ENCODE data around the gene FMO4.
"Not testable (repeated sequence)": the region's sequence is repeated elsewhere in the genome, so short reads cannot be mapped to it uniquely, and the experiment has no call there.

Gene FMO4

GRCh38 chr1:171279234-171279633 lies 34.7 kb upstream of the FMO4 start:
- Mint-ChIP-seq H3K27me3 (ENCODE audit: low read depth, poor library complexity) (peaks cover 3% of the 10 kb centered on the region), H3K4me1 (peaks cover 29% of the 10 kb centered on the region), H3K36me3 (ENCODE audit: low read depth) (no peaks in the 10 kb centered on the region), H3K9me3 (no peaks in the 10 kb centered on the region), H3K27ac (no peak overlapping the region), H3K4me3 (no peak overlapping the region)
- TF ChIP-seq CTCF (IDR thresholded peaks at IDR 0.05): no peak
- no peak for DNase-seq

GRCh38 chr1:171279678-171280077 lies 34.3 kb upstream of the FMO4 start:
- peaks cover 29% of the 10 kb centered on the region for H3K4me1 Mint-ChIP-seq
- TF ChIP-seq CTCF (IDR thresholded peaks at IDR 0.05): no peak
- no peak overlapping the region for H3K27ac Mint-ChIP-seq
- no peaks in the 10 kb centered on the region for H3K9me3 Mint-ChIP-seq
- H3K4me3 Mint-ChIP-seq: no peak overlapping the region
- H3K27me3 Mint-ChIP-seq (ENCODE audit: low read depth, poor library complexity): peaks cover 3% of the 10 kb centered on the region
- no peaks in the 10 kb centered on the region for H3K36me3 Mint-ChIP-seq (ENCODE audit: low read depth)
- DNase-seq: no peak

GRCh38 chr1:171280599-171280998 lies 33.4 kb upstream of the FMO4 start:
- no peaks in the 10 kb centered on the region for H3K9me3 Mint-ChIP-seq
- no peak for TF ChIP-seq CTCF (IDR thresholded peaks at IDR 0.05)
- H3K4me3 Mint-ChIP-seq: peak overlapping the region; percentile 15
- peaks cover 29% of the 10 kb centered on the region for H3K4me1 Mint-ChIP-seq
- peak overlapping the region; percentile 89 for H3K27ac Mint-ChIP-seq
- H3K36me3 Mint-ChIP-seq (ENCODE audit: low read depth): no peaks in the 10 kb centered on the region
- no peak for DNase-seq
- peaks cover 6% of the 10 kb centered on the region for H3K27me3 Mint-ChIP-seq (ENCODE audit: low read depth, poor library complexity)

- no peaks in the 10 kb centered on the region for H3K9me3 Mint-ChIP-seq
Measured at GRCh38 chr1:171286032-171286705, 27.8 kb upstream of the FMO4 start.

GRCh38 chr1:171290621-171291020 lies 23.4 kb upstream of the FMO4 start:
- H3K27ac Mint-ChIP-seq: no peak overlapping the region
- H3K4me1 Mint-ChIP-seq: no peaks in the 10 kb centered on the region
- H3K36me3 Mint-ChIP-seq (ENCODE audit: low read depth): no peaks in the 10 kb centered on the region
- H3K4me3 Mint-ChIP-seq: no peak overlapping the region
- TF ChIP-seq CTCF (IDR thresholded peaks at IDR 0.05): no peak
- no peak for DNase-seq
- H3K27me3 Mint-ChIP-seq (ENCODE audit: low read depth, poor library complexity): peaks cover 7% of the 10 kb centered on the region
- H3K9me3 Mint-ChIP-seq: no peaks in the 10 kb centered on the region

More at GRCh38 chr1:171286032-171286705, 27.8 kb upstream of the FMO4 start:
- no peaks in the 10 kb centered on the region for H3K36me3 Mint-ChIP-seq (ENCODE audit: low read depth)
- H3K27ac Mint-ChIP-seq: no peak overlapping the region
- H3K27me3 Mint-ChIP-seq (ENCODE audit: low read depth, poor library complexity): peaks cover 10% of the 10 kb centered on the region
- no peak overlapping the region for H3K4me3 Mint-ChIP-seq
- TF ChIP-seq CTCF (IDR thresholded peaks at IDR 0.05): no peak
- H3K4me1 Mint-ChIP-seq: peaks cover 9% of the 10 kb centered on the region
- DNase-seq: no peak

- peaks cover 1% of the 10 kb centered on the region for H3K9me3 Mint-ChIP-seq
- DNase-seq: no peak
- no peak overlapping the region for H3K27ac Mint-ChIP-seq
- H3K36me3 Mint-ChIP-seq (ENCODE audit: low read depth): no peaks in the 10 kb centered on the region
- H3K4me3 Mint-ChIP-seq: no peak overlapping the region
- H3K27me3 Mint-ChIP-seq (ENCODE audit: low read depth, poor library complexity): no peaks in the 10 kb centered on the region
- no peaks in the 10 kb centered on the region for H3K4me1 Mint-ChIP-seq
- no peak for TF ChIP-seq CTCF (IDR thresholded peaks at IDR 0.05)
Measured at GRCh38 chr1:171292799-171293198, 21.2 kb upstream of the FMO4 start.

- DNase-seq; H3K27me3 Mint-ChIP-seq (ENCODE audit: low read depth, poor library complexity); H3K36me3 Mint-ChIP-seq (ENCODE audit: low read depth); H3K4me3 Mint-ChIP-seq; H3K4me1 Mint-ChIP-seq; H3K27ac Mint-ChIP-seq: not testable (repeated sequence)
- H3K9me3 Mint-ChIP-seq: peaks cover 26% of the 10 kb centered on the region
Measured at GRCh38 chr1:171295383-171295782, 18.6 kb upstream of the FMO4 start.

All from nephron progenitor cell (in vitro differentiated cells).